Pancreas (tissue), 10 donors: Measurements from ENCODE around the gene OTX2. TPM values are rescaled to one million over a fixed set of nuclear protein-coding genes. Genes with fewer than 3 reads are reported as not detected.

Experiments used
- ATAC-seq, 4 donors: fragments of 200-7000 bp; cut with Tn5 transposase; one replicate each; pipeline versions ENCODE4 v1.8.0 to v1.9.1; 2020; ENCODE audit warnings: mild to moderate bottlenecking in 4 of 4, moderate library complexity in 4 of 4
- DNase-seq, 6 donors: peaks; one replicate each; pipeline ENCODE4 v3.0.0-alpha.2; 2020
- FAIRE-seq: peaks from 2 replicates; lab custom pipeline; 2012; peaks lifted over from hg19 to GRCh38; lab: Jason Lieb, UNC
- H3K27ac ChIP-seq, 4 donors: fragments of 200-600 bp; sonication (generic); 1 replicate in 3 of 4; 2 replicates in 1 of 4; pipeline versions ENCODE4 v1.5.0 to v1.8.0; 2020
- H3K27me3 ChIP-seq, 4 donors: fragments of 200-600 bp; one replicate each; pipeline ENCODE4 v1.8.0; 2021
- H3K36me3 ChIP-seq, 3 donors: fragments of 200-600 bp; sonication (generic) in 1 of 3; one replicate each; pipeline versions ENCODE4 v1.5.0 to v1.8.0; 2020 to 2021
- H3K4me1 ChIP-seq, 3 donors: fragments of 200-600 bp; one replicate each; pipeline ENCODE4 v1.8.0; 2021
- H3K4me3 ChIP-seq, 4 donors: fragments of 200-600 bp; sonication (generic) in 2 of 4; one replicate each; pipeline versions ENCODE4 v1.5.0 to v1.8.0; 2020 to 2021
- H3K9me3 ChIP-seq, 4 donors: fragments of 200-600 bp; one replicate each; pipeline ENCODE4 v1.8.0; 2021
- WGBS, 2 donors: extraction: QIAGEN DNeasy Blood & Tissue Kit; methylation state at CpG; one replicate each; pipeline ENCODE4 v1.1.7; 2013; 5-methylcytosine and 5-hydroxymethylcytosine counted together
- intact Hi-C, 3 donors: fragments of 100-400 bp; cut with DNase I; formaldehyde crosslinking; loops; one replicate each; pipeline versions ENCODE4 v1.11.1 to v1.14.2; 2022
- polyA plus RNA-seq, 2 donors: library from polyadenylated mRNA; stranded (reverse); fragments of 200-250 nt; gene quantifications; one replicate each; pipeline ENCODE4 v1.2.3, GENCODE V29; 2013
- total RNA-seq, 6 donors: library from RNA; stranded (reverse); fragmentation: NEBNext Ultra II Directional in 4 of 6; extraction: Animal tissue kit (Norgen Biotek cat#: 25700) in 4 of 6; gene quantifications; one replicate each; pipeline versions ENCODE4 v1.2.1 to v1.2.4, GENCODE V29; 2021 to 2023
- TF ChIP-seq, protein P1 (sequence below), 4 donors: fragments of 200-600 bp; sonication (generic) in 3 of 4; IDR thresholded peaks; one replicate each; pipeline versions ENCODE4 v1.5.0 to v1.8.0; 2021; ENCODE audit warnings: antibody characterized with exemption in 4 of 4
- donor health status: healthy with polysubstance abuse.
- donor health status: DM: no; HTN: no; CAD: no; lungs with moderate emphysema.
- donor health status: DM: no; HTN: no; CAD: no.
- donor health status: control.
- donor health status: control.
- donor health status: Bipolar disorder and iron deficiency.
- donor health status: DM: yes; HTN: yes; CAD: no.
- donor health status: DM: no; HTN: no; CAD: no.
- donor health status: DM: no; HTN: no; CAD: no.
- donor health status: DM: yes; HTN: yes; CAD: no.

Gene OTX2
- total and polyA plus RNA-seq, 8 donors: not detected

DNA sequence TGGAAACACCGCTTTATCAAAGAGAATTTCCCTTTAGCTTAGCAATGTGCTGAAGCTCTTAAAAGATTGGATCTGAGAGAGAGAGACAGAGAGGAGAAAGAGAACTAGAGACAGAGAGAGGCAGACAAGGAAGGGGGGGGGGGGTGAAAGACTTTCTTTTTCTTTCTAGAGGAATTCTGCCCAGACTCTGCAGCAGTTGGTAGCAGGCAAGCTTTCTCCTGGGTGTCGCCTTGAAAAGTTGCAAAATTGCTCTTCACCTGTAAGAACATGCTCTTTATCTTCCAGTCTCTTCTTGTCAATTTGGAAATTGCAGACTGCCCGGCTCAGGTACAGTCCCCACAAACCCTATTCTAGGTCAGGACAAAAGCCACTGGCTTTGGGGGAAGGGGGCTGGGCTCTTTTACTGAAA is 2.9 kb upstream of the OTX2 start:
- no peak for ATAC-seq
- WGBS, 2 donors: 10 to 20% methylated on average over 3 of the region's 3 CpGs

DNA sequence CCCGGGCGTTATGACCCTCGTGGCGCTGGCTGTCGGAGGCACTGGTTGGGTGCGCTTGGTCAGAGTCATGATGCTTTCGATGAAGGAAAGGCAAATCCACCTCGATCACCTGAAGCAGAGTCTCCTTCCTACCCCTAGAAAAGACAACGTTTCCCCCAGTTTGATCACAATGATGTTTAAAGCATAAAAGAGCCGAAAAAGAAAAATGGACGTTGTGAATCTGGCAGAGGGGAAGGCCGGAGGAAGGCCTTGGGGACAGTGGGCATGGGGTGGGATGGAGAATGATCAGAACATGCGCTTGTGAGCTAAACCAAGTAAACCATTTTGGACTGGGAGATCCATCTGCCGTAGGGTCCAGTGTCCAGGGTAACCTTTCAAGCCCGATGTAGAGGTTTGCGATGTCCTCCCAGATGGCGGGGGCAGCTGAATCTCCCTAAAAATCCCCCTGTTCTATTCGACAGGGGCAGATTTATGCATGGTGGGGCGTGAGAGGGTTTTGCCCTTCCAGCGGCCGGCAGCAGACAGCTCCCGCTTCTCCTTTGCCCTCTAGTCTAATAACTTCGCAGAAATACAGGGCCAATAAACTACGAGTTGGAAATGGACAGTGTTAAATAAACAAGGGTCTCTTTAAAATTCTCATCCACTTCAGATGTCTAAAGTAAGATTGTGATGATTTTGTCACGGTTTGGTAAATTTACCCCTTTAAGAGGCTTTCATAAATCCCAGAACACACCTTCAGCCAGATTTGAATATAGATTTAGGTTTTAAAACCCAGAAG is 2.3 kb upstream of the OTX2 start:
- TF ChIP-seq, protein P1, sequence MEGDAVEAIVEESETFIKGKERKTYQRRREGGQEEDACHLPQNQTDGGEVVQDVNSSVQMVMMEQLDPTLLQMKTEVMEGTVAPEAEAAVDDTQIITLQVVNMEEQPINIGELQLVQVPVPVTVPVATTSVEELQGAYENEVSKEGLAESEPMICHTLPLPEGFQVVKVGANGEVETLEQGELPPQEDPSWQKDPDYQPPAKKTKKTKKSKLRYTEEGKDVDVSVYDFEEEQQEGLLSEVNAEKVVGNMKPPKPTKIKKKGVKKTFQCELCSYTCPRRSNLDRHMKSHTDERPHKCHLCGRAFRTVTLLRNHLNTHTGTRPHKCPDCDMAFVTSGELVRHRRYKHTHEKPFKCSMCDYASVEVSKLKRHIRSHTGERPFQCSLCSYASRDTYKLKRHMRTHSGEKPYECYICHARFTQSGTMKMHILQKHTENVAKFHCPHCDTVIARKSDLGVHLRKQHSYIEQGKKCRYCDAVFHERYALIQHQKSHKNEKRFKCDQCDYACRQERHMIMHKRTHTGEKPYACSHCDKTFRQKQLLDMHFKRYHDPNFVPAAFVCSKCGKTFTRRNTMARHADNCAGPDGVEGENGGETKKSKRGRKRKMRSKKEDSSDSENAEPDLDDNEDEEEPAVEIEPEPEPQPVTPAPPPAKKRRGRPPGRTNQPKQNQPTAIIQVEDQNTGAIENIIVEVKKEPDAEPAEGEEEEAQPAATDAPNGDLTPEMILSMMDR (IDR thresholded peaks at IDR 0.05): no peak
- ATAC-seq (no peak), DNase-seq (no peak), FAIRE-seq (no peak)
- peaks cover 5 to 88% (median 46%) of the 10 kb centered on the region in 4 donors for H3K27me3 ChIP-seq
- no peak overlapping the region for H3K27ac ChIP-seq
- WGBS, 2 donors: 11% methylated on average over 25 of the region's 25 CpGs
- intact Hi-C loops: no loop called here
- no peaks in the 10 kb centered on the region for H3K4me1 ChIP-seq
- H3K9me3 ChIP-seq: no peaks in the 10 kb centered on the region
- no peak overlapping the region for H3K4me3 ChIP-seq
- H3K36me3 ChIP-seq: no peaks in the 10 kb centered on the region

More for the DNA sequence above, 2.9 kb upstream of the OTX2 start:
- Histone ChIP-seq H3K4me3 (no peak overlapping the region), H3K4me1 (no peaks in the 10 kb centered on the region), H3K36me3 (no peaks in the 10 kb centered on the region), H3K27ac (no peak overlapping the region), H3K9me3 (no peaks in the 10 kb centered on the region), H3K27me3 (peaks cover 5 to 87% (median 47%) of the 10 kb centered on the region in 4 donors)
- intact Hi-C loops: no loop called here
- TF ChIP-seq, protein P1 (IDR thresholded peaks at IDR 0.05): no peak
- FAIRE-seq: no peak
- no peak for DNase-seq

DNA sequence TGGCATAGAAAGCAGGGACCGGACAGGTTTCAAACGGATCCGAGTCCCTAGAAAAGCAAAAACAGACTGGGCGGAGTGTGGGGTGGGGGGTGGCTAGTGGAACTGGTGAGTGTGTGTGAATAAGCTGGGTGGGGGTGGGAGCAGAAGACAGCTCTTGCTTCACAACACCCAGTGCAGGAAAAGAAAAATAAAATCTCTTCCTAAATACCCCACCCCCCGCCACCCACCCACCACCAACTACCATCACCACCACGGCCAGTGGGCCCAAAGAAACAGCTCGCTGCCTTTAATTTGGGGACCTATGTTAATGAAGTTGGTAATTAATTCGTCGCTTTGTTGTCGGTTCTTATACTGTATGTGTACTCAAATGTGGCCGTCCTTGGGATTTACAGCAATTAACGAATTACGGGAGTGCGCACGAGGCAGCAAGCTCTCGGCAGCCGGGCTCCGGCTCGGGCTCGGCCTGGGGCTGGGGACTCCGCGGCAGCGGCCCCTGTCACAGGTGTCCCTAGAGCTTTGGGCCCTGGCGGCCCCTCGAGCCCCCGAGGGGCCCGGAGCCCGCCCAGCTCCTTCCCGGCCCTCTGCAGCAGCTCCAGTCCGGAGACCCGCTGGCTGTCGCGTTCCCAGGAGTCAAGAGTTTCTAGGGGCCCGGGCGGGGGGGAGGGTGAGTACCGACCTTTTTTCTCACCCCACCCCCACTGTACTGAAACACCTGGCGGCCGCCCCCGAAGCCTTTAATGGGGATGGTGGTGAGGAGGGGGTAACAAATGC is 1.5 kb upstream of the OTX2 start:
- 7 to 9% methylated on average over 39 of the region's 39 CpGs for WGBS, 2 donors
- intact Hi-C loops: no loop called here
- ATAC-seq (no peak), FAIRE-seq (no peak), DNase-seq (no peak)
- Histone ChIP-seq H3K27me3 (peaks cover 13 to 88% (median 48%) of the 10 kb centered on the region in 4 donors), H3K4me1 (no peaks in the 10 kb centered on the region), H3K4me3 (no peak overlapping the region), H3K27ac (no peak overlapping the region), H3K36me3 (no peaks in the 10 kb centered on the region), H3K9me3 (no peaks in the 10 kb centered on the region)
- TF ChIP-seq, protein P1 (IDR thresholded peaks at IDR 0.05): no peak

DNA sequence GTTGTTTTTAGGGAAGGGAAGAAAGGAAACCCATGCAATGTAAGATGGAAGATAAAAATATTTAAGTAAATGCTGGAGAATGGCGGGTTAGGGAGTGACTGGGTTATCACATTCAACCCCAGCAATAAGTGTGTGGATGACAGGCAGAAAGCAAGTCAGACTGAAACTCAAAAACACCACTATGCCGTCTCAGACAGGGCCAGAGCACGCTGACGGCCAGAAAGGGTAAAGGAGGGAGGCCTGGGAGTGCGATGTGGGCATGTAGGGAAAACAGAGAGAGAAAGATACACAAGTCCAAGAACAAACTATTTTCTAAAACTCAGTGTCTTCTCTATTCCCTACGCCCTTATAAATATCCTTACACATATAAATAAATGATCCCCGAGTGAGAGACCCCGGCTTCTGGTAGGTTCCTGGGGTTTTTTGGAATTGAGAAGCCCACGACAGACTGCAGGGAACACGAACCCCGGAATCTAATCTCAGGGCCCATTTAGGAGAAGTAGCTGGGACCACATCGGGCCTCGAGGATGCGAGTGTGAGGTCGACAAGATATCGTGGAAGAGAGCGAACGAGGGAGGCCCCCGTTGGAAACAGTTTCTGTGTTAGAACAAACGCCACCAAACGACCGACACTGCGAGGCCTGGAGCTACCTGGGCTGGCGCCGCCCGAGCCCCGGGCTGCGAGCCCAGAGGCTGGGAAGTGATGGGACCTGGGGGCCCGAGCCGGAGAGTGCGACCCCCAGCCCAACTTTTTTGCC is 735 bp upstream of the OTX2 start:
- 10 to 12% methylated on average over 31 of the region's 31 CpGs for WGBS, 2 donors
- H3K4me3 ChIP-seq: no peak overlapping the region
- TF ChIP-seq, protein P1 (IDR thresholded peaks at IDR 0.05): no peak
- ATAC-seq (no peak), DNase-seq (no peak), FAIRE-seq (no peak)
- H3K4me1 ChIP-seq: no peaks in the 10 kb centered on the region
- no peaks in the 10 kb centered on the region for H3K9me3 ChIP-seq
- no peak overlapping the region for H3K27ac ChIP-seq
- H3K36me3 ChIP-seq: no peaks in the 10 kb centered on the region
- intact Hi-C loops: no loop called here
- H3K27me3 ChIP-seq: peaks cover 13 to 88% (median 49%) of the 10 kb centered on the region in 4 donors
